ENCODE results near the gene RNU6-1. TPM values are rescaled to one million over a fixed set of nuclear protein-coding genes. Genes with fewer than 3 reads are reported as not detected.
A peak's percentile ranks its signal among the peaks of the same experiment; 100 is the strongest.

RNU6-1 gene
- total RNA-seq, 1 experiment from 2014 or later = not detected

DNA sequence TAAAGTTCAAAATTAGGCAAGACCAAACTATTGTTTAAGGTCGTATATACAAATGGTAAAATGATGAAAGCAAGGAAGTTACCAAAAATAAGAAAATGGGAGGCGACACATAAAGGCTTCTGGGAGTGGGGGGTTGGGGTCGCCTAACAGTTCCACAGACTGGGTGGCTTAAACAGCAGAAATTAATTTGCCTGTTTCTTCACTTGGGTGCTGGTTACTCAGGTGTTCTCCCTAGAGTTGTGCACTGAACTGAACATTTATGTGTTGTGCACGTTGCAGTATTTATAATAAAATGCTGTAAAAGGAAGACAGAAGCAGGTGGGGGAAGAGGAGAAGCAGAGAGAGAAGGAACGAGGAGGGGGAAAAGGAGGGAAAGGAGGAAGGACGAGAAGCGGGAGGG, 10.5 kb upstream of the RNU6-1 start:
- Mint-ChIP-seq H3K36me3 (peaks cover 6% of the 10 kb centered on the region), H3K4me3 (no peak overlapping the region), H3K9me3 (peaks cover 13% of the 10 kb centered on the region), H3K27me3 (ENCODE audit: low read depth) (no peaks in the 10 kb centered on the region; the same call in 1 of the 2 replicates), H3K4me1 (peaks cover 46% of the 10 kb centered on the region), H3K27ac (no peak overlapping the region)
- ATAC-seq (no peak), DNase-seq (ENCODE audit: low spot score) (no peak)
- POLR2A ChIA-PET = interaction anchor here (0.7 to 0.9 kb wide), 2 partner anchors 10 to 34 kb away, joined by 5 to 8 read pairs; no protein-coding TSS in a partner anchor
- CTCF ChIA-PET = interaction anchor here (0.7 kb wide), 1 partner anchor 392 kb away, joined by 3 read pairs; no protein-coding TSS in a partner anchor
- TF ChIP-seq ZNF121 (CRISPR knock-in tag; IDR thresholded peaks at IDR 0.05) (no peak), RELA (CRISPR knock-in tag; IDR thresholded peaks at IDR 0.05; ENCODE audit: borderline replicate concordance) (no peak), NFATC4 (CRISPR knock-in tag; IDR thresholded peaks at IDR 0.05) (no peak), ETV6 (CRISPR knock-in tag; IDR thresholded peaks at IDR 0.05) (no peak), SMAD4 (CRISPR knock-in tag; IDR thresholded peaks at IDR 0.05) (no peak)
- TF ChIP-seq, protein P1, sequence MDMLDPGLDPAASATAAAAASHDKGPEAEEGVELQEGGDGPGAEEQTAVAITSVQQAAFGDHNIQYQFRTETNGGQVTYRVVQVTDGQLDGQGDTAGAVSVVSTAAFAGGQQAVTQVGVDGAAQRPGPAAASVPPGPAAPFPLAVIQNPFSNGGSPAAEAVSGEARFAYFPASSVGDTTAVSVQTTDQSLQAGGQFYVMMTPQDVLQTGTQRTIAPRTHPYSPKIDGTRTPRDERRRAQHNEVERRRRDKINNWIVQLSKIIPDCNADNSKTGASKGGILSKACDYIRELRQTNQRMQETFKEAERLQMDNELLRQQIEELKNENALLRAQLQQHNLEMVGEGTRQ (CRISPR knock-in tag; IDR thresholded peaks at IDR 0.05) = no peak
- TF ChIP-seq, protein P2, sequence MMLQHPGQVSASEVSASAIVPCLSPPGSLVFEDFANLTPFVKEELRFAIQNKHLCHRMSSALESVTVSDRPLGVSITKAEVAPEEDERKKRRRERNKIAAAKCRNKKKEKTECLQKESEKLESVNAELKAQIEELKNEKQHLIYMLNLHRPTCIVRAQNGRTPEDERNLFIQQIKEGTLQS (CRISPR knock-in tag; conservative IDR thresholded peaks at IDR 0.05) = no peak
- TF ChIP-seq, protein P3, sequence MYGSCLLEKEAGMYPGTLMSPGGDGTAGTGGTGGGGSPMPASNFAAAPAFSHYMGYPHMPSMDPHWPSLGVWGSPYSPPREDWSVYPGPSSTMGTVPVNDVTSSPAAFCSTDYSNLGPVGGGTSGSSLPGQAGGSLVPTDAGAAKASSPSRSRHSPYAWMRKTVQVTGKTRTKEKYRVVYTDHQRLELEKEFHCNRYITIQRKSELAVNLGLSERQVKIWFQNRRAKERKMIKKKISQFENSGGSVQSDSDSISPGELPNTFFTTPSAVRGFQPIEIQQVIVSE (CRISPR knock-in tag; IDR thresholded peaks at IDR 0.05; ENCODE audit: borderline replicate concordance) = no peak
- TF ChIP-seq, protein P4, sequence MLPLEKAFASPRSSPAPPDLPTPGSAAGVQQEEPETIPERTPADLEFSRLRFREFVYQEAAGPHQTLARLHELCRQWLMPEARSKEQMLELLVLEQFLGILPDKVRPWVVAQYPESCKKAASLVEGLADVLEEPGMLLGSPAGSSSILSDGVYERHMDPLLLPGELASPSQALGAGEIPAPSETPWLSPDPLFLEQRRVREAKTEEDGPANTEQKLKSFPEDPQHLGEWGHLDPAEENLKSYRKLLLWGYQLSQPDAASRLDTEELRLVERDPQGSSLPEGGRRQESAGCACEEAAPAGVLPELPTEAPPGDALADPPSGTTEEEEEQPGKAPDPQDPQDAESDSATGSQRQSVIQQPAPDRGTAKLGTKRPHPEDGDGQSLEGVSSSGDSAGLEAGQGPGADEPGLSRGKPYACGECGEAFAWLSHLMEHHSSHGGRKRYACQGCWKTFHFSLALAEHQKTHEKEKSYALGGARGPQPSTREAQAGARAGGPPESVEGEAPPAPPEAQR (CRISPR knock-in tag; IDR thresholded peaks at IDR 0.05) = no peak
- TF ChIP-seq, protein P5, sequence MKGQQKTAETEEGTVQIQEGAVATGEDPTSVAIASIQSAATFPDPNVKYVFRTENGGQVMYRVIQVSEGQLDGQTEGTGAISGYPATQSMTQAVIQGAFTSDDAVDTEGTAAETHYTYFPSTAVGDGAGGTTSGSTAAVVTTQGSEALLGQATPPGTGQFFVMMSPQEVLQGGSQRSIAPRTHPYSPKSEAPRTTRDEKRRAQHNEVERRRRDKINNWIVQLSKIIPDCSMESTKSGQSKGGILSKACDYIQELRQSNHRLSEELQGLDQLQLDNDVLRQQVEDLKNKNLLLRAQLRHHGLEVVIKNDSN (CRISPR knock-in tag; IDR thresholded peaks at IDR 0.05) = no peak
- TF ChIP-seq, protein P6, sequence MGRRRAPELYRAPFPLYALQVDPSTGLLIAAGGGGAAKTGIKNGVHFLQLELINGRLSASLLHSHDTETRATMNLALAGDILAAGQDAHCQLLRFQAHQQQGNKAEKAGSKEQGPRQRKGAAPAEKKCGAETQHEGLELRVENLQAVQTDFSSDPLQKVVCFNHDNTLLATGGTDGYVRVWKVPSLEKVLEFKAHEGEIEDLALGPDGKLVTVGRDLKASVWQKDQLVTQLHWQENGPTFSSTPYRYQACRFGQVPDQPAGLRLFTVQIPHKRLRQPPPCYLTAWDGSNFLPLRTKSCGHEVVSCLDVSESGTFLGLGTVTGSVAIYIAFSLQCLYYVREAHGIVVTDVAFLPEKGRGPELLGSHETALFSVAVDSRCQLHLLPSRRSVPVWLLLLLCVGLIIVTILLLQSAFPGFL (CRISPR knock-in tag; IDR thresholded peaks at IDR 0.05; ENCODE audit: borderline replicate concordance) = no peak
- TF ChIP-seq, protein P7, sequence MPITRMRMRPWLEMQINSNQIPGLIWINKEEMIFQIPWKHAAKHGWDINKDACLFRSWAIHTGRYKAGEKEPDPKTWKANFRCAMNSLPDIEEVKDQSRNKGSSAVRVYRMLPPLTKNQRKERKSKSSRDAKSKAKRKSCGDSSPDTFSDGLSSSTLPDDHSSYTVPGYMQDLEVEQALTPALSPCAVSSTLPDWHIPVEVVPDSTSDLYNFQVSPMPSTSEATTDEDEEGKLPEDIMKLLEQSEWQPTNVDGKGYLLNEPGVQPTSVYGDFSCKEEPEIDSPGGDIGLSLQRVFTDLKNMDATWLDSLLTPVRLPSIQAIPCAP (CRISPR knock-in tag; IDR thresholded peaks at IDR 0.05) = no peak

DNA sequence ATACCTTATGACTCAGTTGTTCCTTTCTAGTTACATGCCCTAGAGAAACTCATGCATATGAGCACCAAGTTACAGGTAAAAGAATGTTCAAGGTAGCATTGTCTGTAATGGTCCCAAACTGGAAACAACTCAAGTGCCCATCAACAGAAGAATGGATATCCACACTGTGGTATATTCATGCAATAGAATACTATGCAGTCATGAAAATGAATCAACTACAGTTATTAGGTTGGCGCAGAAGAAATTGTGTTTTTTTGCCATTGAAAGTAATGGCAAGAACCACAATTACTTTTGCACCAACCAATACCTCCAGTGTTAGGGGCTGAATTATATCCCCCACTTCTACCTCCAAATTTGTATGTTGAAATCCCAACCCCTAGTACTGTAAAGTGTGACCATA, 9.7 kb upstream of the RNU6-1 start:
- Mint-ChIP-seq H3K4me1 (peaks cover 49% of the 10 kb centered on the region), H3K4me3 (no peak overlapping the region), H3K27ac (no peak overlapping the region), H3K9me3 (peaks cover 13% of the 10 kb centered on the region), H3K36me3 (peaks cover 6% of the 10 kb centered on the region), H3K27me3 (ENCODE audit: low read depth) (no peaks in the 10 kb centered on the region; the same call in 1 of the 2 replicates)
- ChIA-PET CTCF (no interaction called here), POLR2A (no interaction called here)
- no peak for ATAC-seq
- 0 out of 2 replicates have a peak, but pooled peaks have one; percentile 31 for TF ChIP-seq GTF2I (CRISPR knock-in tag; conservative IDR thresholded peaks at IDR 0.05)
- no peak for TF ChIP-seq ELF4 (CRISPR knock-in tag; IDR thresholded peaks at IDR 0.05; ENCODE audit: low read depth)
- DNase-seq (ENCODE audit: low spot score) = no peak

DNA sequence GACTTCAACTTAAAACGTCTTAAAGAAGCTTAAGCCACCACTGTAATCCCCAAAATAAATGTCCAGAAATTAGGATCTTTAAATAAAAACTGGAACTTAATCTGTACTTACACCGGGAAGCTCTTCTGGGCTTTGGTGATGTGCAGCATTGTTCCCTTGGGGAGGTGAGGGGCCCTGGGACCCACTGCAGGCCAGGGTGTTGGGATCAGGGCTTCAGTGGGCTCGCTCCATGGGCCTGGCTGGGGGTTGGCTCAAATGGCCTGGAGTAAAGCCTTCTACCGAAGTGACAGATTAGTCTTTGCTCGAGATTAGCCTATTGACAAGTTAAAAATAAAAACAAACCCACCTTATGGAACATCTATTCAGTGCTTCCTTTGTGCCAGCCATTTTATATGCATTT, 6.1 kb upstream of the RNU6-1 start:
- Mint-ChIP-seq H3K4me1 (peaks cover 53% of the 10 kb centered on the region), H3K27me3 (ENCODE audit: low read depth) (peaks cover 9% of the 10 kb centered on the region), H3K9me3 (peaks cover 13% of the 10 kb centered on the region), H3K27ac (no peak overlapping the region), H3K36me3 (peaks cover 6% of the 10 kb centered on the region), H3K4me3 (no peak overlapping the region)
- DNase-seq (ENCODE audit: low spot score) (no peak), ATAC-seq (no peak)
- ChIA-PET CTCF (interaction anchor here (1.0 kb wide), 1 partner anchor 17 kb away, joined by 3 read pairs; no protein-coding TSS in a partner anchor), POLR2A (no interaction called here)
- TF ChIP-seq TP53 (CRISPR knock-in tag; IDR thresholded peaks at IDR 0.05) = no peak
- TF ChIP-seq TCF7 (CRISPR knock-in tag; IDR thresholded peaks at IDR 0.05; ENCODE audit: low read depth) = no peak
- TF ChIP-seq, protein P8, sequence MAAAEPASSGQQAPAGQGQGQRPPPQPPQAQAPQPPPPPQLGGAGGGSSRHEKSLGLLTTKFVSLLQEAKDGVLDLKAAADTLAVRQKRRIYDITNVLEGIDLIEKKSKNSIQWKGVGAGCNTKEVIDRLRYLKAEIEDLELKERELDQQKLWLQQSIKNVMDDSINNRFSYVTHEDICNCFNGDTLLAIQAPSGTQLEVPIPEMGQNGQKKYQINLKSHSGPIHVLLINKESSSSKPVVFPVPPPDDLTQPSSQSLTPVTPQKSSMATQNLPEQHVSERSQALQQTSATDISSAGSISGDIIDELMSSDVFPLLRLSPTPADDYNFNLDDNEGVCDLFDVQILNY (CRISPR knock-in tag; IDR thresholded peaks at IDR 0.05) = no peak
- TF ChIP-seq, protein P9, sequence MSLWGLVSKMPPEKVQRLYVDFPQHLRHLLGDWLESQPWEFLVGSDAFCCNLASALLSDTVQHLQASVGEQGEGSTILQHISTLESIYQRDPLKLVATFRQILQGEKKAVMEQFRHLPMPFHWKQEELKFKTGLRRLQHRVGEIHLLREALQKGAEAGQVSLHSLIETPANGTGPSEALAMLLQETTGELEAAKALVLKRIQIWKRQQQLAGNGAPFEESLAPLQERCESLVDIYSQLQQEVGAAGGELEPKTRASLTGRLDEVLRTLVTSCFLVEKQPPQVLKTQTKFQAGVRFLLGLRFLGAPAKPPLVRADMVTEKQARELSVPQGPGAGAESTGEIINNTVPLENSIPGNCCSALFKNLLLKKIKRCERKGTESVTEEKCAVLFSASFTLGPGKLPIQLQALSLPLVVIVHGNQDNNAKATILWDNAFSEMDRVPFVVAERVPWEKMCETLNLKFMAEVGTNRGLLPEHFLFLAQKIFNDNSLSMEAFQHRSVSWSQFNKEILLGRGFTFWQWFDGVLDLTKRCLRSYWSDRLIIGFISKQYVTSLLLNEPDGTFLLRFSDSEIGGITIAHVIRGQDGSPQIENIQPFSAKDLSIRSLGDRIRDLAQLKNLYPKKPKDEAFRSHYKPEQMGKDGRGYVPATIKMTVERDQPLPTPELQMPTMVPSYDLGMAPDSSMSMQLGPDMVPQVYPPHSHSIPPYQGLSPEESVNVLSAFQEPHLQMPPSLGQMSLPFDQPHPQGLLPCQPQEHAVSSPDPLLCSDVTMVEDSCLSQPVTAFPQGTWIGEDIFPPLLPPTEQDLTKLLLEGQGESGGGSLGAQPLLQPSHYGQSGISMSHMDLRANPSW (CRISPR knock-in tag; conservative IDR thresholded peaks at IDR 0.05; ENCODE audit: low read depth) = no peak
